RWPE1 (cell line): ENCODE measurements around the gene STH.

ENCODE experiments used
- CTCF ChIA-PET: fragments of 350-600 bp; sonication (Branson Sonifier 250); formaldehyde crosslinking; extraction: SDS; loops from one replicate; lab custom pipeline; 2021; lab: Yijun Ruan, JAX
- POLR2A ChIA-PET: fragments of 400-600 bp; formaldehyde crosslinking; extraction: SDS; loops from one replicate; lab custom pipeline; 2020; ENCODE audit warnings: antibody characterized with exemption; ENCODE audit not compliant: low non-redundant PET; lab: Yijun Ruan, JAX
- DNase-seq: peaks from one replicate; pipeline ENCODE4 v3.0.0; 2012; ENCODE audit warnings: low spot score
- H3K27ac ChIP-seq: fragments of 450-650 bp; 2 replicates; pipeline ENCODE4 v1.5.1; 2017
- TF ChIP-seq, protein P1 (sequence below): fragments of 450-650 bp; conservative IDR thresholded peaks from 2 replicates; pipeline ENCODE4 v1.5.1; 2017; ENCODE audit warnings: low read depth, mild to moderate bottlenecking

STH gene

DNA sequence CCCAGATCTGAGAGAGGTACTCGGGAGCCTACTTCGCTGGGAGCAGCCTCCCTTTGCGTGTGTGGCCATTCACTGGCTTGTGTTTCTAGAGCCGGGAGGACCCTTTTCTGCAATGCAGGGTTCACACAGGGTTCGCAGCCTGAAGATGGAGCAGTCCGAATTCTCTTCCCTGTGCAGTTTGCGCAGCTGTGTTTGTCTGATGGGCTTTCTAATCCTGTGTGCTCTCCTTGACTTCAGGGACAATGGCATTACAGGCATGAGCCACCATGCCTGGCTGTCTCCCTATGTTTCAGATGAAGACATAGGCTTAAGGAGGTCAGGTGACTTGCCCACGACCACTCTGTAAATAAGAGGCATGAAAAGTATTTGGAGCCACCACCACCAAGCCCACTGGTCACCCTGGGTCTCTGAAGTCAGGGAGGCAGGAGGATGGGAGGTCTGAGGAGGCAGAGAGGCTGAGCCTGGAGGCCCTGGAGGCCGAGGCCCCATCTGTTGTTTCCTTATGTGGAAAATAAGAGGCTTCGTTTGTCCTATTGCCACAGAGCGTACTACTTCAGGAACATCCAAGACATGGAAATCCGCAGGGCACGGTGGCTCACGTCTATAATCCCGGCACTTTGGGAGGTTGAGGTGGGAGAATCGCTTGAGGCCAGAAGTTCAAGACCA, 5.0 kb upstream of the STH start:
- ChIA-PET POLR2A (no interaction called here), CTCF (no interaction called here)

DNA sequence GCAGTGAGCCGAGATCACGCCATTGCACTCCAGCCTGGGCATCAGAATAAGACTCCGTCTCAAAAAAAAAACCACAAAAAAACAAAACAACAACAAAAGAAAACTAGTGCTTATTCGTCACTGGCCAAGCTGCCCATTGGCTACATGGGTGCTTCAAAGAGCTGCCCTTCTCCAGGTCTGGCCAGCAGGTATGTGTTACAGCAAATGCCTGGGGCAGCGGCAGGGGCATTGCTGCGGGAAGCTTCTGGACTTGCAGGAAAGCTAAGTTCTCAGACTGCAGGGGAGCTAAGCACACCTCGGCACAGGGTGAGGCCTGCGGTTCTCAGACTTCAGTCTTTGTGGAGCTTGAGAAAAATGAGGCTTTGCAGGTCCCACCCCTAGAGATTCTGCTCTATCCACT, 4.1 kb upstream of the STH start:
- no peak for DNase-seq
- TF ChIP-seq, protein P1, sequence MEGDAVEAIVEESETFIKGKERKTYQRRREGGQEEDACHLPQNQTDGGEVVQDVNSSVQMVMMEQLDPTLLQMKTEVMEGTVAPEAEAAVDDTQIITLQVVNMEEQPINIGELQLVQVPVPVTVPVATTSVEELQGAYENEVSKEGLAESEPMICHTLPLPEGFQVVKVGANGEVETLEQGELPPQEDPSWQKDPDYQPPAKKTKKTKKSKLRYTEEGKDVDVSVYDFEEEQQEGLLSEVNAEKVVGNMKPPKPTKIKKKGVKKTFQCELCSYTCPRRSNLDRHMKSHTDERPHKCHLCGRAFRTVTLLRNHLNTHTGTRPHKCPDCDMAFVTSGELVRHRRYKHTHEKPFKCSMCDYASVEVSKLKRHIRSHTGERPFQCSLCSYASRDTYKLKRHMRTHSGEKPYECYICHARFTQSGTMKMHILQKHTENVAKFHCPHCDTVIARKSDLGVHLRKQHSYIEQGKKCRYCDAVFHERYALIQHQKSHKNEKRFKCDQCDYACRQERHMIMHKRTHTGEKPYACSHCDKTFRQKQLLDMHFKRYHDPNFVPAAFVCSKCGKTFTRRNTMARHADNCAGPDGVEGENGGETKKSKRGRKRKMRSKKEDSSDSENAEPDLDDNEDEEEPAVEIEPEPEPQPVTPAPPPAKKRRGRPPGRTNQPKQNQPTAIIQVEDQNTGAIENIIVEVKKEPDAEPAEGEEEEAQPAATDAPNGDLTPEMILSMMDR: no peak
- ChIA-PET CTCF (no interaction called here), POLR2A (no interaction called here)
- H3K27ac ChIP-seq: no peak overlapping the region

More for the DNA sequence above, 5.0 kb upstream of the STH start:
- DNase-seq: no peak
- TF ChIP-seq, protein P1: no peak
- no peak overlapping the region for H3K27ac ChIP-seq

DNA sequence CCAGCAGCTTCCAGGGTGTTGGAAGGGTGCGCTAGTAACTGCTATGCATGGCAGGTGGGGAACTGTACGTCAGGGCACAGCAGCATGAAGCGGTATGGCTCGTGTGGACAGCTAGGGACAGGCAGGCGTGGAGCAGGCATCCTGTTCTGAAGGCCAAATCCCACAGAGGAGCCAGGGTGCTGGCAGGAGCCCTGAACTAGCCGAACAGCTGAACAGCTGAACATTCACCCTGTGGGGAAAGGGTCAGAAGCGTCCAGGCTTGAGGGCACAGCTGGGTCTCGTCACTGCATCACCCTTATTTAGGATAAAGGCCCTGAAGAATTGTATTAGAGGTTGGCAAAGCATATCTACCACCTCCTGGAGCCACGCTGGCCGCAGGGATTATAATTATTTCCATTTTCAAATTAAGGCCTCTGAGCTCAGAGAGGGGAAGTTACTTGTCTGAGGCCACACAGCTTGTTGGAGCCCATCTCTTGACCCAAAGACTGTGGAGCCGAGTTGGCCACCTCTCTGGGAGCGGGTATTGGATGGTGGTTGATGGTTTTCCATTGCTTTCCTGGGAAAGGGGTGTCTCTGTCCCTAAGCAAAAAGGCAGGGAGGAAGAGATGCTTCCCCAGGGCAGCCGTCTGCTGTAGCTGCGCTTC, 3.3 kb upstream of the STH start:
- POLR2A ChIA-PET: no interaction called here
- TF ChIP-seq, protein P1: no peak
- CTCF ChIA-PET: no interaction called here
- H3K27ac ChIP-seq: no peak overlapping the region
- DNase-seq: no peak

DNA sequence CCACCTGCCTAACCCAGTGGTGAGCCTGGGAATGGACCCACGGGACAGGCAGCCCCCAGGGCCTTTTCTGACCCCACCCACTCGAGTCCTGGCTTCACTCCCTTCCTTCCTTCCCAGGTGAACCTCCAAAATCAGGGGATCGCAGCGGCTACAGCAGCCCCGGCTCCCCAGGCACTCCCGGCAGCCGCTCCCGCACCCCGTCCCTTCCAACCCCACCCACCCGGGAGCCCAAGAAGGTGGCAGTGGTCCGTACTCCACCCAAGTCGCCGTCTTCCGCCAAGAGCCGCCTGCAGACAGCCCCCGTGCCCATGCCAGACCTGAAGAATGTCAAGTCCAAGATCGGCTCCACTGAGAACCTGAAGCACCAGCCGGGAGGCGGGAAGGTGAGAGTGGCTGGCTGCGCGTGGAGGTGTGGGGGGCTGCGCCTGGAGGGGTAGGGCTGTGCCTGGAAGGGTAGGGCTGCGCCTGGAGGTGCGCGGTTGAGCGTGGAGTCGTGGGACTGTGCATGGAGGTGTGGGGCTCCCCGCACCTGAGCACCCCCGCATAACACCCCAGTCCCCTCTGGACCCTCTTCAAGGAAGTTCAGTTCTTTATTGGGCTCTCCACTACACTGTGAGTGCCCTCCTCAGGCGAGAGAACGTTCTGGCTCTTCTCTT, 2.6 kb upstream of the STH start:
- TF ChIP-seq, protein P1: no peak
- ChIA-PET CTCF (no interaction called here), POLR2A (no interaction called here)

DNA sequence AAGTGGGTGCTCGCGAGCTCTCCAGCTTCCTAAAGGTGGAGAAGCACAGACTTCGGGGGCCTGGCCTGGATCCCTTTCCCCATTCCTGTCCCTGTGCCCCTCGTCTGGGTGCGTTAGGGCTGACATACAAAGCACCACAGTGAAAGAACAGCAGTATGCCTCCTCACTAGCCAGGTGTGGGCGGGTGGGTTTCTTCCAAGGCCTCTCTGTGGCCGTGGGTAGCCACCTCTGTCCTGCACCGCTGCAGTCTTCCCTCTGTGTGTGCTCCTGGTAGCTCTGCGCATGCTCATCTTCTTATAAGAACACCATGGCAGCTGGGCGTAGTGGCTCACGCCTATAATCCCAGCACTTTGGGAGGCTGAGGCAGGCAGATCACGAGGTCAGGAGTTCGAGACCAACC, 1.9 kb upstream of the STH start:
- CTCF ChIA-PET: no interaction called here
- DNase-seq: no peak
- H3K27ac ChIP-seq: no peak overlapping the region
- POLR2A ChIA-PET: no interaction called here
- TF ChIP-seq, protein P1: no peak

More for the DNA sequence above, 2.6 kb upstream of the STH start:
- no peak for DNase-seq
- no peak overlapping the region for H3K27ac ChIP-seq

DNA sequence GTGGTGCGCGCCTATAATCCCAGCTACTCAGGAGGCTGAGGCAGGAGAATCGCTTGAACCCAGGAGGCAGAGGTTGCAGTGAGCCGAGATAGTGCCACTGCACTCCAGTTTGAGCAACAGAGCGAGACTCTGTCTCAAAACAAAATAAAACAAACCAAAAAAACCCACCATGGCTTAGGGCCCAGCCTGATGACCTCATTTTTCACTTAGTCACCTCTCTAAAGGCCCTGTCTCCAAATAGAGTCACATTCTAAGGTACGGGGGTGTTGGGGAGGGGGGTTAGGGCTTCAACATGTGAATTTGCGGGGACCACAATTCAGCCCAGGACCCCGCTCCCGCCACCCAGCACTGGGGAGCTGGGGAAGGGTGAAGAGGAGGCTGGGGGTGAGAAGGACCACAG, 1.4 kb upstream of the STH start:
- ChIA-PET CTCF (no interaction called here), POLR2A (no interaction called here)
- TF ChIP-seq, protein P1: no peak
- H3K27ac ChIP-seq: no peak overlapping the region
- DNase-seq: no peak
